Activated B cell treated with CpG ODN at 0.5 μM for 24 hours (primary cell): ENCODE results near the gene SMTN. TPM values are rescaled to one million over a fixed set of nuclear protein-coding genes. Genes with fewer than 3 reads are reported as not detected.

Source experiments
- ATAC-seq: fragments of 200-7000 bp; cut with Tn5 transposase; one replicate; pipeline ENCODE4 v1.10.0; 2021; ENCODE audit warnings: low read depth, mild to moderate bottlenecking, moderate library complexity
- CTCF ChIA-PET: fragments of 350-600 bp; sonication (Branson Sonifier 250); formaldehyde crosslinking; loops from one replicate; lab custom pipeline; 2021; ENCODE audit warnings: antibody characterized with exemption; lab: Charles Lee
- POLR2A ChIA-PET: fragments of 350-600 bp; sonication (Branson Sonifier 250); formaldehyde crosslinking; loops from one replicate; lab custom pipeline; 2021; ENCODE audit warnings: antibody characterized with exemption; lab: Charles Lee
- DNase-seq: peaks from one replicate; pipeline ENCODE4 v3.0.0; 2022
- H3K27ac Mint-ChIP-seq: one replicate; pipeline ENCODE4 v1.8.0; 2020; ENCODE audit warnings: mixed read lengths
- H3K27me3 Mint-ChIP-seq: one replicate; pipeline ENCODE4 v1.8.0; 2021; ENCODE audit warnings: mixed read lengths
- H3K36me3 Mint-ChIP-seq: one replicate; pipeline ENCODE4 v1.8.0; 2021; ENCODE audit warnings: low read depth, mixed read lengths
- H3K4me1 Mint-ChIP-seq: one replicate; pipeline ENCODE4 v1.8.0; 2021; ENCODE audit warnings: mixed read lengths
- H3K4me3 Mint-ChIP-seq: one replicate; pipeline ENCODE4 v1.8.0; 2020; ENCODE audit warnings: mild to moderate bottlenecking, mixed read lengths
- H3K9me3 Mint-ChIP-seq: one replicate; pipeline ENCODE4 v1.8.0; 2020; ENCODE audit warnings: mixed read lengths
- intact Hi-C: fragments of 100-400 bp; cut with micrococcal nuclease; formaldehyde crosslinking; loops from one replicate; pipeline ENCODE4 v1.15.1; 2024
- total RNA-seq: library from RNA; stranded (reverse); gene quantifications from 2 replicates; pipeline ENCODE4 v1.2.3, GENCODE V29; 2022
- TF ChIP-seq, protein P1 (sequence below): fragments of 200-600 bp; IDR thresholded peaks from one replicate; pipeline ENCODE4 v1.8.0; 2022; ENCODE audit warnings: antibody characterized with exemption, mild to moderate bottlenecking

SMTN gene
- total RNA-seq, 1 donor from 2014 or later: 3.1 TPM

DNA sequence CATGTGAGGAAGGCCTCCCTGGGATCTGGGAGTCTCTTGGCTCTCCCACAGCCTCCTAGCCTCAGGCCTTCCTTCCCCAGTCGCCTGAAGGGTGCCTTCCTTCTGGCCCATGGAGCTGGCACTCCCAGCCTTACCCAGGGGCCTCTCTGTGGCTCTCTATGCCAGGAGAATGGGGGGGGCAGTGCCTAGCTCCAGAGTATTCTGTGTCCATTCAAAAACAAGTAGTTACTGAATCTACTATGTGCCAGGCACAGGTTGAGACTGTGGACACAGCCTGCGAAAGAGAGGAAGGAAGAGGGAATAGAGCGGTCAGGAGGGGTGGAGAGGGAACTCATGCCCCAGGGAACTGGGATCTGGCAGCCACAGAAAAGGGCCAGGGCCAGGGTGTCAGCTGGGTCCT, 61.9 kb downstream of the SMTN start:
- ChIA-PET CTCF (interaction anchor here (0.6 kb wide), 1 partner anchor 19 kb away, joined by 4 read pairs; no protein-coding TSS in a partner anchor), POLR2A (no interaction called here)
- Mint-ChIP-seq H3K27ac (no peak overlapping the region), H3K4me3 (no peak overlapping the region), H3K27me3 (peaks cover 11% of the 10 kb centered on the region), H3K4me1 (no peaks in the 10 kb centered on the region), H3K36me3 (no peaks in the 10 kb centered on the region), H3K9me3 (peaks cover 4% of the 10 kb centered on the region)
- intact Hi-C loops: no loop called here
- TF ChIP-seq, protein P1, sequence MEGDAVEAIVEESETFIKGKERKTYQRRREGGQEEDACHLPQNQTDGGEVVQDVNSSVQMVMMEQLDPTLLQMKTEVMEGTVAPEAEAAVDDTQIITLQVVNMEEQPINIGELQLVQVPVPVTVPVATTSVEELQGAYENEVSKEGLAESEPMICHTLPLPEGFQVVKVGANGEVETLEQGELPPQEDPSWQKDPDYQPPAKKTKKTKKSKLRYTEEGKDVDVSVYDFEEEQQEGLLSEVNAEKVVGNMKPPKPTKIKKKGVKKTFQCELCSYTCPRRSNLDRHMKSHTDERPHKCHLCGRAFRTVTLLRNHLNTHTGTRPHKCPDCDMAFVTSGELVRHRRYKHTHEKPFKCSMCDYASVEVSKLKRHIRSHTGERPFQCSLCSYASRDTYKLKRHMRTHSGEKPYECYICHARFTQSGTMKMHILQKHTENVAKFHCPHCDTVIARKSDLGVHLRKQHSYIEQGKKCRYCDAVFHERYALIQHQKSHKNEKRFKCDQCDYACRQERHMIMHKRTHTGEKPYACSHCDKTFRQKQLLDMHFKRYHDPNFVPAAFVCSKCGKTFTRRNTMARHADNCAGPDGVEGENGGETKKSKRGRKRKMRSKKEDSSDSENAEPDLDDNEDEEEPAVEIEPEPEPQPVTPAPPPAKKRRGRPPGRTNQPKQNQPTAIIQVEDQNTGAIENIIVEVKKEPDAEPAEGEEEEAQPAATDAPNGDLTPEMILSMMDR: no peak
- ATAC-seq: no peak
- DNase-seq: no peak

DNA sequence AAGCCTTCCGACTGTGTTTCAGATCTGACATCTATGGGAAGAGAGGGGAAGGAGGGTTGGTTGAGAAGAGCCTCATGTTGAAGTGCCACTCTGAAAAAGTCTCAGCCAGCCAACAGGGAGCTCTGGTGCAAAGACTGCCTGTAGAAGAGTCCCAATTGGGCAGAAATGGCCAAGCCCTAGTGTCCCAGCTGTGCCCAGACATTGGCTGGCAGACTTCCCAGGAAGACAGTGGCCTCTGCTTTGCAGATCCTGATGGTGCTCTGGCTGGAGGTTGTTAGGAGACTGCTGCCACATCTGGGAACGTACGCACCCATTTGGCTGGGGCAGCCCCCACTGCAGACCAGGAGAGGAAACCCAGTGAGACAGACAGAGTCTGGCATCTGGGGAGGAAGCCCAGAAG, 62.4 kb downstream of the SMTN start:
- POLR2A ChIA-PET: interaction anchor here (1.1 kb wide), 1 partner anchor 174 kb away, joined by 4 read pairs; the partner anchor contains the start of gene TUG1
- TF ChIP-seq, protein P1: no peak
- CTCF ChIA-PET: no interaction called here
- Mint-ChIP-seq H3K36me3 (no peaks in the 10 kb centered on the region), H3K4me1 (no peaks in the 10 kb centered on the region), H3K27me3 (peaks cover 9% of the 10 kb centered on the region), H3K27ac (no peak overlapping the region), H3K4me3 (no peak overlapping the region), H3K9me3 (peaks cover 4% of the 10 kb centered on the region)
- intact Hi-C loops: no loop called here
- DNase-seq (no peak), ATAC-seq (no peak)

GRCh38 chr22:31144223-31144622, 63.1 kb downstream of the SMTN start:
- DNase-seq (no peak), ATAC-seq (no peak)
- Mint-ChIP-seq H3K9me3 (peaks cover 4% of the 10 kb centered on the region), H3K4me1 (peaks cover 1% of the 10 kb centered on the region), H3K27ac (no peak overlapping the region), H3K4me3 (no peak overlapping the region), H3K36me3 (no peaks in the 10 kb centered on the region), H3K27me3 (peaks cover 9% of the 10 kb centered on the region)
- POLR2A ChIA-PET: interaction anchor here (1.1 kb wide), 1 partner anchor 175 kb away, joined by 4 read pairs; the partner anchor contains the start of gene TUG1
- CTCF ChIA-PET: no interaction called here
- TF ChIP-seq, protein P1: no peak
- intact Hi-C loops: no loop called here

GRCh38 chr22:31148488-31148887, 67.4 kb downstream of the SMTN start:
- intact Hi-C loops: loop anchor here (2.0 to 5.0 kb wide), 2 partner anchors 41 to 384 kb away; partner anchors contain the start of gene SELENOM
- H3K9me3 Mint-ChIP-seq: peaks cover 4% of the 10 kb centered on the region
- no peaks in the 10 kb centered on the region for H3K36me3 Mint-ChIP-seq
- H3K27ac Mint-ChIP-seq: no peak overlapping the region
- TF ChIP-seq, protein P1: no peak
- peaks cover 2% of the 10 kb centered on the region for H3K27me3 Mint-ChIP-seq
- H3K4me1 Mint-ChIP-seq: peaks cover 1% of the 10 kb centered on the region
- no peak overlapping the region for H3K4me3 Mint-ChIP-seq
- POLR2A ChIA-PET: no interaction called here
- ATAC-seq (no peak), DNase-seq (no peak)
- CTCF ChIA-PET: interaction anchor here (1.4 kb wide), 1 partner anchor 59 kb away, joined by 3 read pairs; no protein-coding TSS in a partner anchor

GRCh38 chr22:31148953-31149627, 68.0 kb downstream of the SMTN start:
- DNase-seq: no peak
- peak; percentile 77 for ATAC-seq
- TF ChIP-seq, protein P1: no peak
- ChIA-PET CTCF (interaction anchor here (1.4 kb wide), 1 partner anchor 60 kb away, joined by 3 read pairs; no protein-coding TSS in a partner anchor), POLR2A (no interaction called here)
- Mint-ChIP-seq H3K9me3 (peaks cover 4% of the 10 kb centered on the region), H3K27me3 (peaks cover 2% of the 10 kb centered on the region), H3K36me3 (no peaks in the 10 kb centered on the region), H3K4me1 (peaks cover 1% of the 10 kb centered on the region), H3K4me3 (no peak overlapping the region), H3K27ac (no peak overlapping the region)
- intact Hi-C loops: loop anchor here (1.0 to 5.0 kb wide), 6 partner anchors 42 to 515 kb away; partner anchors contain the start of gene SELENOM
